NCI-H524 treated with DMSO at 0.1 percent for 48 hours (cell line): ENCODE measurements around the gene TTLL12.

Experiments used
- DNase-seq: peaks from one replicate; lab custom pipeline; 2025; lab: John Stamatoyannopoulos, UW

The TTLL12 gene

DNA sequence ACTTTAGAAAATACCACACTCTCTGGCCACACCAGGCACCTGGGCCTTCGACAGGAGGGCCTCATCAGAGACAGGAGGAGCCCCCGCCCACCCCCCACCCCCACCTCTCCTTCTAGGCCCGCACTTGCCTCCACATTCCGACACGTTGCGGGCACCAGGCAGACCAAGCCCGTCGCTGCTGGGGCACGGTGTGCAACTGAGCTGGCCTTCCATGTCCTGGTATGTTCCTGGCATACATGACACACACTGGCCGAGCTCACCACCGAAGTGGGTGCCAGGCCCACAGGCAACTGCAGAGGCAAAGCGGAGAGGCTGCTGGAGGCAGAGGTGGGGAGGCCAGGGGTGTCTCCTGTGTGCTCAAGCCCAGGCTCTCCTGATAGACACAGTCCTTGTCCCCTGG is 27.0 kb upstream of the TTLL12 start:
- DNase-seq, result no peak

DNA sequence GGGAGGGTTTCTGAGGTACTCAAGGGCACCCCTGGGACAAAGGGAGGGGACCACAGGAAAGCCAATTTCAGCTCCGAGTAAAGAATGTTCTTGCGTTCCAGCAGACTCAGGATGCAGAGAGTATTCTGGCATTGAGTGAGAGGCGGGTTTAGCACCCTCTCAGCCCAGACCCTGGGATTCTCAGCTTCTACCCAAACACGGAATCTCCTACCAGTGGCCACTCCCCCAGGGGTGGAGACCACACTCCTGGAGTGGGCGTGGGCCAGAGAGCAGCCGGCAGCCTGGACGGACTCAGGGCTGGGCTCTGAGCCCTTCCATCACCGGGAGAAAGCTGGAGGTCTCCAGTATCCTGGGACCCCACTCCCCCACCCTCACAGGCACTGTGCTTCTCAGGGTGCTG is 26.1 kb upstream of the TTLL12 start:
- DNase-seq, result no peak

DNA sequence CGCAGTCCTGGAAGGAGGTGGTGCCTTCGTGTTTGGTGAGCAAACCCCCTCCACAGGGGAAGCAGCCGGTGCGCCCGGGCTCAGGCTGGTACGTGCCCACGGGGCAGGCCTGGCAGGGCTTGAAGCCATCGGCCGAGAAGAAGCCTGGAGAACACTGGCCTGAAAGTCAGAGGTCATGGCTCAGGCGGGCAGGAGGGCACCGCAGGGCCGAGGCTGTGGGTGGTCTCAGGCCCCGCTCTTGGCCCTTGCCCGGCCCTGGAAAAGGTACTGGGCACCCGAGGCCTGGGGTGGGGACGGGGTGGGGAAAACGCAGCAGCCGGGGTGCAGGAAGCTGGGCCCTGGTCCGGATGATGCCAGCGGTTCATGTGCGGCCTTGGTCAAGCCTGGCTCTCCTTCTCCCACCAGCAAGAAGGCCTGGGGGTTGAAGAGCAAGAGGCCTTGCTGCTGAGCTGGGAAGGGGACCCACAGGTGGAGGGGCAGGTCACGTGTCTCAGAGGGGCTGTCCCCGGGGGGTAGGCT is 25.6 kb upstream of the TTLL12 start:
- DNase-seq, result no peak

DNA sequence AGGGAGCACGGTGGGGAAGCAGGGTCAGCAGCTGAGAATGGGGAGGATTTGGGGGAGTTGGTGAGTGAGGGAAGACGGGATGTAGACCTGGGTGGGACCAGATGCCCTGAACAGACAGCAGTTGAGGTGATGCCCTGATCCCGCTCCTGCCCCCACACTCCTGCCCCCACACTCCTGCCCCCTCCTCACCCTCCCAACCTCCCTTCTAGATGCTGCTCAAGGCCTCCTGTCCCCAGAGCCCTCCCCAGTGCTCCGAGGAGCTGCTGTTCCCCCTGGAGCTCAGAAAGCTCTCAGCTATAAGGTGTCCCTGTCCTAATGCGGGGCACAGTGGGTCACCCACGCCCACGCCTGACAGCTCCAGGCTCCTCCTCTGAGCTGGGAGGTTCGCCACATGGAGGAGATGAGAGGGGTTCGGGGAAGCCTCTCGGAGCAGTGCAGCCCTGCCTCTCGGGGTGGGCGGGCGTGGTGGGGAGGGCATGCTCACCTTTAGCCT is 25.1 kb upstream of the TTLL12 start:
- no peak for DNase-seq

DNA sequence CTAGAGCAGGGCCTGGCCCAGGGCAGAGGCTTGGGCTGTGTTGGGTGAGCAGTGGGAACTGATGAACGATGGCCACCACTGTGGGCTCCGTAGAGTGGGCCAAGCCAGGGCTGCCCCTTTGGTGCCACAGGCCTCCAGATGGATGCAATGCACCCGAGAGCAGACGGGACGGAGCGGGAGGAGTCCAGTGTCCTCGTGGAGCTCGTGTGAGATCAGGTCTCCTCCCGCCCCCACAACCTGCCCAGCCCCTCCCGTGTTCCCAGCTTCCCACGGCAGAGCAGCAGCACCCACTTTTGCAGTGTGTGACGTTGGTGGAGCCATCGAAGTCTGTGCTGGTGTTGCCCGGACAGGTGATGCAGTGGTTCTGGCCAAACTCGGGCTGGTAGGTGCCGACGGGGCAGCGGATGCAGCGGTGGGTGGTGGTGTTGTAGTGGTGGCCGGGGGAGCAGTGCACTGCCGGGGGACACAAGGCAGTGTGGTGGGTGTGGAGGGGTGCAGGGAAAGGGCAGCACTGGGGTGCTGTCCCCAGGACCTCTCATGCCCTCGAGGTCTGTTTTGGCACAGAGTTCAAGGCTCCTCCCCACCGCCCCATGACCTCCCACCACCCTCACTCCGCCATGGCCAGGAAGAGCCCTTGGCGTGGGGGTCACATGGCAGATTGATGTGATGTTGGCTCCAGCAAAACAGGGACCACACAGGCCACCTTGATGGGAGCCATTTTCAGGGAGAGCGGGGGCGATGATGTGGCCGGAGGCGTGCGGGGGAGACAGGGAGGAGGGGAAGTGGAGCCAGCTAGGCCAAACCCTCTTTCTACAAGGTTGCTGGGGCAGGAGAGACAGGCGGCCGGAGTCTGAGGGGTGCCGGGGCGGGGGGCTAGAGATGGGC is 23.9 kb upstream of the TTLL12 start:
- DNase-seq, result no peak

DNA sequence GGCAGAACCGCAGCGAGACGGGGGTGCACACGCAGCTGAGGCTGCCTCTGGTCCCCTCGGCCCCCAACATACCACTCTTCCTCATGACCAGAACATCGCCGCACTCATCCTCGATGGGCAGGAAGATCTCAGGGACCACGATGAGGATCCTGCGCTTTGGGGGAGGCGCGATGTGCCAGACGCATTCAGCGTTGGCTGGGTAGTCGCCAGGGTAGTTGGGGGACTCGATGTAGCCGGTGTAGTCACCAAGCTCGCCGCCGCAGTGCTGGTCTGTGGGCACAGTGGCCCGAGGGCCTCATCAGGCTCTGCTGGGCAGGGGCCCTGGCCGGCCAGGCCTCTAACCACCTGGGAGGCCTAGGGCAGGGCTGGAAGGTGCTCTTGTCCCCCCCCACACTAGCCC is 23.0 kb upstream of the TTLL12 start:
- no peak for DNase-seq

DNA sequence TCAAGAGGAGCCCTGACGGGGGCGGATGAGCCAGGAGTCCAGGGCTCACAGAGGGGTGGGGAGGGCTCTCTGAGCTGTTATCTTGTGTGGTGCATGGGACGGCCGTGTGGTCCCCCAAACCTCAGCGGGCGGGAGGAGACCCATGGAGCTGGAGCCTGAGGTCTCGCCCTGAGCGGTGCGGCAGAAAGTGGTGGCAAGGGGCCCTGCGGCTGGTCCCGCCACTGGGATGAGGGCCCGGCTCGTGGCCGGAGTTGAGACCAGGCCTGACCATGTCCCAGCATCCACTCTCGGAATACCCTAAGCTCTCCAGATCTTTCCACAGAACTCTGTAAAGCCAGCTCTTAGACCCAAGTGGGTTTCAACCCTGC is 22.6 kb upstream of the TTLL12 start:
- DNase-seq, result no peak

DNA sequence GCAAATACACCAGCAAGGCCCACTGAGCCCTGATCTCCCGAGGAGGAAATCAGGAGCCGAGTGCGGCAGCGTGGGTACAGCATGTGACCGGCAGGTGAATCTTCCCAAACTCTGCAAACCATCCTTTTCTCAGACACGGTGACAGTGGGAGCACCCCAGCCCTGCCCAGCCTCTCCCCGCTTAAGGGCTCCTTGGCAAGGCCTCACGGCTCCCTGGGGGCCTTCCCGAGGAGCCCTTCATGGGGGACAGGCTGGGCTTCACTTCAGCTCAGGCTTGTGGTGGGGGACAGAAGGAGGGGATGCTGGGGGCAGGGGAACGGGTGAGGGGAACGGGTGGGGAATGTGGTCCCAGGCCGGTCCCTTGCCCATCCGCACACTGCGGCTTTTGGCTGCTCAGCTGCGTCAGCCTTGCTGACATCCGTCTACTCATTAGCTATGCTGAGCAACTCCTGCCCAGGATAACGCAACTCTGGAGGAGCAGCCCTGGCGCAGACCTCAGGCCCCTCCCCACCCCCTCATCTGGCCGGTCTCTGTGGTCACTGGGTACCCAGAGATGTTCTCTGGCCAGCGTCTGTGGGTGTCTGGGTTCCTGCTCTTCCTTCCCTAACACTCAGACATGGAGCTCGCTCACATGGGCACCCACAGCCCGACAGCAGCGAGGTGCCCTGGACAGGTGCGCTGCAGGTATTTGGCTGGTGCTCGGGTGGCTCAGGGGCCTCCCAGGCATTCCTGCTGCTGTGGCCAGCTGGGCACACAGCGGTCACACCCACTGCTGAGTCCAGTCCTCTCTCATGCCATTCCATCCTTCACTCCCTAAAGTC is 22.0 kb upstream of the TTLL12 start:
- DNase-seq, result no peak

DNA sequence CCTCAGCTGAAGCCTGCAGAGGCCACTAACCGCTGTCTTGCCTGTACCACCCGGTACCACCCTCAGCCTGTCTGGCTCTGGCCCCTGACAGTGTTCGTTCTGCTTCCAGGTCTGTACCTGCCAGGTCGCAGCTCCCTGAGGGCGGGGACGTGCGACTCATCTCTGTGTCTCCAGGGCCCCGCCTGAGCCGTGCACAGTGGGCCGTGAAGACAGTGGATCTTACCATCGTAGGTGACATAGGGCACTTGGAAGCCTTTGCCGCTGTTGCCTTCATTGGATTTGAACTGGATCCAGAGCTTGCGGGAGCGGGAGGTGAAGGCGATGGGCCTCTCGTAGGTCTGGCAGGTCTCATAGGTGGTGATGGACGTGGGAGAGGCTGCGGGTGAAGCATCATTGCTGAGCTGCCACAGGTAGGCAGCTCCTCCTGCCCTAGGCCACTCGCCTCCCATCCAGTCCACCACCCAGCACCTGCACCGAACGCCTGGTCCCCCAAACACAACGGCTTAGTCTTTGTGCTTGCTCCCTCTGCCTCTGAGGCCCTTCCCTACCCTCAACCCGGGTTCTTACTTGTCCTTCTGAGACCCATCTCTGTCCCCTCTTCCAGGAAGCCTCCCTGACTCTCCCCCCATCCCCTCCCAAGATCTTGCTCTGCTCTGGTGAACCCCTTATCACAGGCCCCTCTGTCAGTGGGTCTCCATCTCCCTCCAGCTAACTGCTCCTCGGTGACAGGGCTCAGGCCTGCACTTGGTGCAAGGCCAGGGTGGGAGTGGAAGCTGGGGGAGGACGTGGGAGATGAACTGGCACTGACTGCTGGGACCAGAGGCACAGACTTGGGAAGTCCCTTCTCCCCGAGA is 21.1 kb upstream of the TTLL12 start:
- no peak for DNase-seq

DNA sequence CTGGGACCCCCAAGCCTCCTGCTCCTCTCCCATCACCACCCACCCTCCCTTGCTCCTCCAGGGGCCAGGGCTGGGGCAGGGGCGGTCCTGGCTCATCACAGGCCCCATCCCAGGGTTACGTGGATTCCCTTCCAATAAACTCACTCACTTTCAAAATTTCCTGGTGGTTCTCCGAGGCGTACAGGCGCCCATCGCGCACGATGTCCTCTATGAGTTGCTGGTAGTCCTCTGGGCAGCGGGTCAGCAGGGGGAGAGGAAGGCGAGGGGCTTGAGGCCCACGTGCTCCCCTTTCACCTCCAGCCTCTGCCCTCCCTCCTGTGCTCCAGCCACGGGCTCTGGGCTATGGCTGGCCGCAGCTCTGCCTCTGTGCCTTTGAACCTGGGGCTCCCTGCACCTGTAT is 20.5 kb upstream of the TTLL12 start:
- no peak for DNase-seq

DNA sequence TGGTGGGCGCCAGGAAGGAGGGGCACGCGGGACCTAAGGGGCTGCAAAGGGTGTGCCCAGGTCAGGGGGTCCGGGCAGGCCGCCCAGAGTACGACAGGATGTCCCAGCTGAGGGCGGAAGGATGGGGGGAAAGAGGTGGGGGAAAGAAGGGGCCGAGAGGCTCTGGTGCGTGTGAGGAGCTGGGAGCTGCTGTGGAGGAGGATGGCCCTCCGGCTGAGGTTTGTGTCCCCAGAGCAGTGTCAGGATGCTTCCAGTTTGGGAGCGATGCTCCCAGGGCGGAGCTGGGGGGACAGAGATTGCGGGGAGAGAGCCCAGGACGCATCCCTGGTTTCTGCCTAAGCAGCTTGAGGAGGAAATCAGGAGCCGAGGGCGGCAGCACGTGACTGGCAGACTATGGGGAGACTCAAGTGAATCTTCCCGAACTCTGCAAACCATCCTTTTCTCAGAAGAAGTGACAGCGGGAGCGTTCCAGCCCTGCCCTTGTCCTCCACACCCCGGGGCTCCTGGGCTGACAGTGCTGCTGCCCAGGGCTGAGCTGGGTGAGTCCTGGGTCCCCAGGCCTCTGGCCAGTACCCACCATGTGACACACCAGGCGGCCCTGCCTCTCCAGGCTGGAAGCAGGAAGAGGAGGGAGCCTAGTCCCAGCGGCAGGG is 19.7 kb upstream of the TTLL12 start:
- no peak for DNase-seq

DNA sequence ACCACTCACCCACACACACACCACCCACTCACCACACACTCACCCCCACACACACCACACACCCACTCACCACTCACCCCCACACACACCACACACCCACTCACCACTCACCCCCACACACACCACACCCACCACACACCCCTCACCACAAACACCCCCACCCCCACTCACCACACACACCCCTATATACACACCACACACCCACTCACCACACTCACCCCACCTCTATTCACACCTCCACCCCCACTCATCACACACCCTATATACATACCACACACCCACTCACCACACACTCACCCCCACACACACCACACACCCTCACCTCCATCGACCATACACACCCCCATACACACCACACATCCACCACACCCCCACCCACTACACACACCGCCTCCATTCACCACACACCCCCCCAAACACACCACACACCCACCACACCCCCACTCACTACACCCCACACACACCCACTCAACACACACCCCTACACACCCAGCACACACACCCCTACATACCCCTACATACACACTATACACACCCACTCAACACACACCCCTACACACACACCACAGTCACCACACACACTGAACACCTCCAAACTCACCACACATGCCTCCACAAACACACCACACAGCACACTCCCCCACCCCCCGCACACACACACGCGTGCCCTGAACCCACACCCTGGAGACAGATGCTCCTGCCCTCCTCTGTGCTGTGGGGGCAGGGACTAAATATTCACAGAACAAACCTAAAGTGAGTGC is 19.0 kb upstream of the TTLL12 start:
- no peak for DNase-seq

DNA sequence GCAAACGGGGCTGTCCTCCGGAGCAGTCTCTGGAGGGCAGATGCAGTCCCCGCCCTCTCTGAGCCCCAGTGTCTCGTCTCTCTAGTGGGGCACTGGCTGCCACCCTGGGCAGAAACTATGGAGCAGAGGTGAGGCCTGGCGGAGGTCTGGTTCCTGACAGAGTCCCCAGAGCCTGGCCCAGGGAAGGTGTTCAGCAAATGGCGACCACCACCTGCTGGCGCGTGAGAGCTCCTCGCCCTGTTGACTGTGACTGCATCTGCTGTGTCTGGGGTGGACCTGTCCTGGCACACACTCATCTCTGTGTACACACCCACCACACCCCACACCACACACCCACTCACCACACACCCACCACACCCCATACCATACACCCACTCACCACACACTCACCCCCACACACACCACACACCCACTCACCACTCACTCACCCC is 18.3 kb upstream of the TTLL12 start:
- no peak for DNase-seq

DNA sequence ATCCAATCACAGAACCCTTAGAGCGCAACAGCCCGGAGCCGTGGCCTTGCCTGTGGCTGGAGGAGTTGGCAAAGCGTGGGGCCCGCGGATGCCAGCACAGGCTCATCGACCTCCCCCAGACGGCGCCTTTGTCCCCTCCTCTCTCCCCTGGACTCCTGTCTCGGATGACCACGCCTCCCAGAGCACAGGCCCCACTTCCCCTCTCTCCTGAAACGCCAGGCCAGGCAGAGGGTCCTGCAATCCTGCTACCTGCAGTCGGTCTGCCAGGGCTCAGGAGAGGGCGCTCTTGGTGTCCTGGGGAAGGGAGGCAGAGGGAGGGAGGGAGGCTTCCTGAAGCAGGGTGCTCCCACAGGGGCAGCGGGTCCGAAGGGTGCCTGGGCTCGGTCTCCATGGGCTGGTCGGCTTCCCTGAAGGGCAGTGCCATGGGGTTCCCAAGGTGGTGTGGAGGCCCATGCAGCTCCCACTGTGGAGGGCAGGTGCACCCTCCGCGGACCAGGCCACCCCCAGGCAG is 16.6 kb upstream of the TTLL12 start:
- DNase-seq, result no peak

DNA sequence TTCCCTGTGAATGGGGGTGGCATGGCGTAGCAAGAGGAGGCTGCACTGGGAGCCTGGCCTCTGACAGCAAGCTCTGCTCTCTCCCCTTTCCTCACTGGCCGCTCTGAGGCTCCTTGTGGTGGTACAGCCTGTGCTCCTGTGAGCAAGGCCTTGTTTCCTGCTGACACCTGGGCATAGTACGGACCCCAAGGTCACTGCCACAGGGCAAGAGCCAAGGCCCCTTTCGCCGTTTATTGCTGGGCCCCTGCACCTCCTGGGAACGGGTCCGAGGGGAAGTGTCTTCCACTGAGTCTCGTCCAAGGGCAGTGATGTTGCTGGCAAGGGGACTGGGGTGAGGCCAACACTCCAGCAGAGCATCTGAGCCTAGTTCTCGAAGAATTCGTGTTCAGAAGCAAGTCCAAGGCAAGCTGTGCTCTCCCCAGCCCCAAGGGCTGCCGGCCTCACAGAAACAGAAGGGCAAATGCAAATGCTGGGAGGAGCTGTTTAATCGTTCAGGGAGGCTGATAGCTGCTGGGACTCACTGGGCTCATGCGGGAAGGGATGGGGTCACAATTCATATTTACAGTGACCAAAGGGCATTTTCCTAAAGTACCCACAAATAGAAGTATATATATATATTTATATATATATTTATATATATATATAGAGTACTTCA is 15.9 kb upstream of the TTLL12 start:
- no peak for DNase-seq

DNA sequence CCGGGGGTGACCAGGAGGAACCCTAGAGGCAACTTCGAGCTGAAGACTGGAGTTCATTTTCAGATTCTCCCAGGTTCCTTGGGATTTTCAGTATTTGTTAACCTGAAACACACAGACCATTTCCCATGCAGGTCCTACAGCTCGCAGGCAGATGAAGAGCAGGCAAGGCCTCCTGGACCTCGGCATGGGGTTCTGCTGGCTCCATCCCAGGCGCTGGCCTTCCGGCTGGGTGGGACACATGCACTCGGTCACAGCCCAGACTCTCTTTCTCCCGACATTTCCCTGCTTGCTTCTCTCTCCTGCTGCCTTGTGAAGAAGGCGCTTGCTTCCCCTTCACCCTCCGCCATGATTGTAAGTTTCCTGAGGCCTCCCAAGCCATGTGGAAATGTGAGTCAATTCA is 15.4 kb upstream of the TTLL12 start:
- DNase-seq, result no peak

DNA sequence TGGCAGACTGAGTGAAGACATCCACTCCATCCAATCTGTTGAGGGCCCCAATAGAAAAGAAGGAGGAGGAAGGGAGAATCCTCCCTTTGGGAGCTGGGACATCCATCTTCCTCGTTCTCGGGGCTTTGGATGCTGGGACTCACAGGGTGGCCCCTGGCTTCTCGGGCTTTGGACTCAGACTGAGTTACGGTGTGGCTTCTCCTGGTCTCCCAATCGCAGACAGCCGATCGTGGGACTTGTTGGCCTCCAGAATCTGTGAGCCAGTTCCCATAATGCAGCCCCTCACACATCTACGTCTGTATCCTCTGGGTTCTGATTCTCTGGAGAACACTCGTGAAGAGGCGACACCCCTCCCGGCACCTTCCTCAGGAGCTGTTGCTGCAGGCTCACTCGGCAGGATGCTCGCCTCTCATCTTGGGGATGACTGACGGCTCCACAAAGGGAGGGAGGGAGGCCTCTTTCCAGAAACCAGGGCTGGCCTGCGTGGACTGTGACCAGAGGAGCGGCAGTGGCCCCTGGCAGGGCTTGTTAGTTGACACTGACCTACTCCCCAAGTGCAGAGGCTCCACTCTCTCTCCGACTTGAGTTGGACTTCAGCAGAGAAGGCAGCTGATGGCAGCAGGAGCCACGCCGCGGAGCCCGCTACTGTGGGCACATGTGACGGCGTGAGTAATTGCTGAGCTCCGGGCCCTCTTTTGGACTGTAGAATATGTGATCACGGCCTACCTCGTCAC is 14.7 kb upstream of the TTLL12 start:
- DNase-seq, result no peak

DNA sequence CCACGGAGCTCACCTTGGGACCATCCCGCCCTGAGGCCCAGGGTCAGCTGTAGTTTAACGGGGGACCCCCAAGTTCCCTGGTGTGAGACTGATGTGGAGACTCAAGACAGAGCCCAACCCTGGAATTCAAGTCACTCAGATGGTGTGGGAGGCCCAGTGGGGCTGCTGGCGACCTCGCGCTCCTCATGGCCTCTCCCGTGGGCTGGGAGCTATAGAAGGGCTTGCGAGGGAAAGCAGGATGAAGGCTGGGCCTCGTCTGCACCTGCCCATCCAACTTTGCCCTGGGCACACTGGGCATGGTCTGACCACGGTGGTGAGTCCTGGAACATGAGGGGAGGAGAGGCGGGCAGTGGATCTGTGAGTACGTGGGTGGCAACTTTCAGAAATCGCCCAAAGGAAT is 13.6 kb upstream of the TTLL12 start:
- DNase-seq, result no peak

DNA sequence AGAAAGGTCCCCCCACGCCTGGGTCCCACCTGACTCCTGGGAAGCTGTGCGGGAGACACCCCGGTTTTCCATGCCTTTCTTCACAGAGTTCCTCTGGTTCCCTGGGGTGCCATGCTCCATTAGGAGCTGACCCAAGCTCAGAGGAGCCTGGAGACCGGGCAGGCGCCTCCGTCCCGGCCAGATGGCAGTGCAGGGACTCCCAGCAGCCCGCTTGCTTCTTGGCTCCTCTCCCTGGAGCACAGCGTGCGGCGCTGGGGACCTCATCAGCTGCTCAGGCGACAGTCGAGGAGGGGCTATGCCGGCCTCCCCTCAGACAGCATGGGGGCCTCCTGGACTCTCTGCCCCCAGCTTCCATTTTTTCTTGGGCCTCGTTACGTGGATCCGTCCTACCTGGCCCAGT is 13.1 kb upstream of the TTLL12 start:
- DNase-seq, result no peak
